K562 (cell line): ENCODE measurements around the gene RBM17.

Experiments used
- CTCF ChIP-seq, 3 experiments: IDR thresholded peaks in 2 of 3; conservative IDR thresholded peaks in 1 of 3; 2 replicates each; pipeline ENCODE4 v1.5.1; 2011 to 2012; ENCODE audit warnings: low read length in 3 of 3, mild to moderate bottlenecking in 3 of 3, control low read depth in 2 of 3, improper control_type of control experiment in 1 of 3, inconsistent platforms in 1 of 3, low read depth in 1 of 3, mixed read lengths in 1 of 3, moderate library complexity in 1 of 3; ENCODE audit not compliant: insufficient read depth in 2 of 3
- FOXK2 ChIP-seq, 2 experiments: fragments of 450-650 bp; IDR thresholded peaks in 1 of 2; conservative IDR thresholded peaks in 1 of 2; 2 replicates each; pipeline ENCODE4 v1.6.1; 2016; ENCODE audit warnings: low read depth in 2 of 2, mild to moderate bottlenecking in 1 of 2
- JUND ChIP-seq, 2 experiments: IDR thresholded peaks; 2 replicates in 1 of 2; 3 replicates in 1 of 2; pipeline ENCODE4 v1.6.1; 2011; ENCODE audit warnings: borderline replicate concordance in 2 of 2, low read depth in 2 of 2, low read length in 2 of 2, improper control_type of control experiment in 1 of 2, missing biosample characterization in 1 of 2, missing genetic modification characterization in 1 of 2, missing genetic modification reagents in 1 of 2
- MAX ChIP-seq: sonication (generic); formaldehyde crosslinking; IDR thresholded peaks from 2 replicates; pipeline ENCODE4 v1.9.0; 2022; ENCODE audit warnings: mild to moderate bottlenecking, missing genetic modification reagents
- SMARCB1 ChIP-seq: IDR thresholded peaks from 2 replicates; pipeline ENCODE4 v1.6.1; 2011; ENCODE audit warnings: improper control_type of control experiment, low read depth; ENCODE audit not compliant: insufficient read length
- WHSC1 ChIP-seq: IDR thresholded peaks from one replicate; pipeline ENCODE4 v1.6.1; 2012; ENCODE audit warnings: low read length, control low read depth, inconsistent platforms
- ZNF253 ChIP-seq: fragments of 250-450 bp; sonication (Bioruptor Pico); conservative IDR thresholded peaks from 2 replicates; pipeline ENCODE4 v1.6.1; 2021; ENCODE audit warnings: mild to moderate bottlenecking
- TF ChIP-seq, protein P1 (sequence below): sonication (generic); formaldehyde crosslinking; IDR thresholded peaks from 2 replicates; pipeline ENCODE4 v1.8.1; 2022; ENCODE audit warnings: missing genetic modification reagents
- TF ChIP-seq, protein P2 (sequence below): fragments of 450-650 bp; IDR thresholded peaks from 2 replicates; pipeline ENCODE4 v1.6.1; 2016; ENCODE audit warnings: mild to moderate bottlenecking
- TF ChIP-seq, protein P3 (sequence below): sonication (generic); formaldehyde crosslinking; IDR thresholded peaks from 2 replicates; pipeline ENCODE4 v1.8.0; 2023; ENCODE audit warnings: mild to moderate bottlenecking, missing genetic modification reagents

DNA sequence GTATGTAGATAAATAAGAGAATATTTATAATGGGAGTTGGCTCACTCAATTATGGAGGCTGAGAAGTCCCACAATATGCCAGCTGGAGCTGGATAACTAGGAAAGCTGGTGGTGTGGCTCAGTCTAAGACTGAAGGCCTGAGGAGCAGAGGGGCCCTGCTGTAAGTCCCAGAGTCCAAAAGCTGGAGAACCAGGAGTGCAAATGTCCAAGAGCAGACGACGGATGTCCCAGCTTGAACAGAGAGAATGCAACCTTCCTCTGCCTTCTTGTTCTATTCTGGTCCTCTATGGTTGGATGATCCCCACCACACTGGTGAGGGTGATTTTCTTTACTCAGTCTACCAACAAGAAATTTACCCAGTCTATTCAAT lies 39.8 kb upstream of the RBM17 start:
- TF ChIP-seq CTCF (IDR thresholded peaks at IDR 0.05 in 2 of 3, conservative IDR thresholded peaks at IDR 0.05 in 1 of 3; ENCODE audit: insufficient read depth in 2 of 3, low read depth in 1 of 3, low read length in 3 of 3) (no peak), ZNF253 (CRISPR knock-in tag) (no peak), JUND (IDR thresholded peaks at IDR 0.05; ENCODE audit: borderline replicate concordance, low read depth, low read length) (no peak), JUND (tag; IDR thresholded peaks at IDR 0.05; ENCODE audit: borderline replicate concordance, low read depth, low read length) (no peak), MAX (no peak), FOXK2 (conservative IDR thresholded peaks at IDR 0.05 in 1 of 2, IDR thresholded peaks at IDR 0.05 in 1 of 2; ENCODE audit: low read depth in 2 of 2) (no peak), SMARCB1 (no peak), WHSC1 (no peak)
- TF ChIP-seq, protein P1, sequence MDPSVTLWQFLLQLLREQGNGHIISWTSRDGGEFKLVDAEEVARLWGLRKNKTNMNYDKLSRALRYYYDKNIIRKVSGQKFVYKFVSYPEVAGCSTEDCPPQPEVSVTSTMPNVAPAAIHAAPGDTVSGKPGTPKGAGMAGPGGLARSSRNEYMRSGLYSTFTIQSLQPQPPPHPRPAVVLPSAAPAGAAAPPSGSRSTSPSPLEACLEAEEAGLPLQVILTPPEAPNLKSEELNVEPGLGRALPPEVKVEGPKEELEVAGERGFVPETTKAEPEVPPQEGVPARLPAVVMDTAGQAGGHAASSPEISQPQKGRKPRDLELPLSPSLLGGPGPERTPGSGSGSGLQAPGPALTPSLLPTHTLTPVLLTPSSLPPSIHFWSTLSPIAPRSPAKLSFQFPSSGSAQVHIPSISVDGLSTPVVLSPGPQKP = no peak
- TF ChIP-seq, protein P2, sequence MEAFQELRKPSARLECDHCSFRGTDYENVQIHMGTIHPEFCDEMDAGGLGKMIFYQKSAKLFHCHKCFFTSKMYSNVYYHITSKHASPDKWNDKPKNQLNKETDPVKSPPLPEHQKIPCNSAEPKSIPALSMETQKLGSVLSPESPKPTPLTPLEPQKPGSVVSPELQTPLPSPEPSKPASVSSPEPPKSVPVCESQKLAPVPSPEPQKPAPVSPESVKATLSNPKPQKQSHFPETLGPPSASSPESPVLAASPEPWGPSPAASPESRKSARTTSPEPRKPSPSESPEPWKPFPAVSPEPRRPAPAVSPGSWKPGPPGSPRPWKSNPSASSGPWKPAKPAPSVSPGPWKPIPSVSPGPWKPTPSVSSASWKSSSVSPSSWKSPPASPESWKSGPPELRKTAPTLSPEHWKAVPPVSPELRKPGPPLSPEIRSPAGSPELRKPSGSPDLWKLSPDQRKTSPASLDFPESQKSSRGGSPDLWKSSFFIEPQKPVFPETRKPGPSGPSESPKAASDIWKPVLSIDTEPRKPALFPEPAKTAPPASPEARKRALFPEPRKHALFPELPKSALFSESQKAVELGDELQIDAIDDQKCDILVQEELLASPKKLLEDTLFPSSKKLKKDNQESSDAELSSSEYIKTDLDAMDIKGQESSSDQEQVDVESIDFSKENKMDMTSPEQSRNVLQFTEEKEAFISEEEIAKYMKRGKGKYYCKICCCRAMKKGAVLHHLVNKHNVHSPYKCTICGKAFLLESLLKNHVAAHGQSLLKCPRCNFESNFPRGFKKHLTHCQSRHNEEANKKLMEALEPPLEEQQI = no peak
- TF ChIP-seq, protein P3, sequence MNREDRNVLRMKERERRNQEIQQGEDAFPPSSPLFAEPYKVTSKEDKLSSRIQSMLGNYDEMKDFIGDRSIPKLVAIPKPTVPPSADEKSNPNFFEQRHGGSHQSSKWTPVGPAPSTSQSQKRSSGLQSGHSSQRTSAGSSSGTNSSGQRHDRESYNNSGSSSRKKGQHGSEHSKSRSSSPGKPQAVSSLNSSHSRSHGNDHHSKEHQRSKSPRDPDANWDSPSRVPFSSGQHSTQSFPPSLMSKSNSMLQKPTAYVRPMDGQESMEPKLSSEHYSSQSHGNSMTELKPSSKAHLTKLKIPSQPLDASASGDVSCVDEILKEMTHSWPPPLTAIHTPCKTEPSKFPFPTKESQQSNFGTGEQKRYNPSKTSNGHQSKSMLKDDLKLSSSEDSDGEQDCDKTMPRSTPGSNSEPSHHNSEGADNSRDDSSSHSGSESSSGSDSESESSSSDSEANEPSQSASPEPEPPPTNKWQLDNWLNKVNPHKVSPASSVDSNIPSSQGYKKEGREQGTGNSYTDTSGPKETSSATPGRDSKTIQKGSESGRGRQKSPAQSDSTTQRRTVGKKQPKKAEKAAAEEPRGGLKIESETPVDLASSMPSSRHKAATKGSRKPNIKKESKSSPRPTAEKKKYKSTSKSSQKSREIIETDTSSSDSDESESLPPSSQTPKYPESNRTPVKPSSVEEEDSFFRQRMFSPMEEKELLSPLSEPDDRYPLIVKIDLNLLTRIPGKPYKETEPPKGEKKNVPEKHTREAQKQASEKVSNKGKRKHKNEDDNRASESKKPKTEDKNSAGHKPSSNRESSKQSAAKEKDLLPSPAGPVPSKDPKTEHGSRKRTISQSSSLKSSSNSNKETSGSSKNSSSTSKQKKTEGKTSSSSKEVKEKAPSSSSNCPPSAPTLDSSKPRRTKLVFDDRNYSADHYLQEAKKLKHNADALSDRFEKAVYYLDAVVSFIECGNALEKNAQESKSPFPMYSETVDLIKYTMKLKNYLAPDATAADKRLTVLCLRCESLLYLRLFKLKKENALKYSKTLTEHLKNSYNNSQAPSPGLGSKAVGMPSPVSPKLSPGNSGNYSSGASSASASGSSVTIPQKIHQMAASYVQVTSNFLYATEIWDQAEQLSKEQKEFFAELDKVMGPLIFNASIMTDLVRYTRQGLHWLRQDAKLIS = no peak
